Lower lobe of right lung (tissue), 2 donors: ENCODE results near the gene GHR. TPM values are rescaled to one million over a fixed set of nuclear protein-coding genes. Genes with fewer than 3 reads are reported as not detected.

Experiments used
- ATAC-seq, 2 donors: fragments of 200-7000 bp; cut with Tn5 transposase; one replicate each; pipeline ENCODE4 v1.9.1; 2020 to 2022; ENCODE audit warnings: mild to moderate bottlenecking in 2 of 2, moderate library complexity in 2 of 2
- DNase-seq: peaks from one replicate; pipeline ENCODE4 v3.0.0-alpha.2; 2020
- H3K27ac ChIP-seq: fragments of 200-600 bp; one replicate; pipeline ENCODE4 v1.8.0; 2022
- H3K27me3 ChIP-seq: fragments of 200-600 bp; one replicate; pipeline ENCODE4 v1.8.0; 2022; ENCODE audit warnings: low read depth
- H3K36me3 ChIP-seq: fragments of 200-600 bp; one replicate; pipeline ENCODE4 v1.8.0; 2022; ENCODE audit warnings: mild to moderate bottlenecking
- H3K4me1 ChIP-seq: fragments of 200-600 bp; one replicate; pipeline ENCODE4 v1.8.0; 2022
- H3K4me3 ChIP-seq: fragments of 200-600 bp; one replicate; pipeline ENCODE4 v1.8.0; 2022; ENCODE audit warnings: mild to moderate bottlenecking
- H3K9me3 ChIP-seq: fragments of 200-600 bp; one replicate; pipeline ENCODE4 v1.8.0; 2022
- intact Hi-C: fragments of 100-400 bp; cut with DNase I; formaldehyde crosslinking; loops from one replicate; pipeline ENCODE4 v1.11.0; 2022
- total RNA-seq: library from RNA; stranded (reverse); fragmentation: NEBNext Ultra II Directional; extraction: Animal tissue kit (Norgen Biotek cat#: 25700); gene quantifications from one replicate; pipeline ENCODE4 v1.2.1, GENCODE V29; 2021
- TF ChIP-seq, protein P1 (sequence below): fragments of 200-600 bp; IDR thresholded peaks from one replicate; pipeline ENCODE4 v1.8.0; 2022; ENCODE audit warnings: antibody characterized with exemption, mild to moderate bottlenecking
- donor health status: DM: no; HTN: yes; CAD: no; lungs with severe emphysema.

The GHR gene
- total RNA-seq, 1 donor from 2014 or later = 5.2 TPM

DNA sequence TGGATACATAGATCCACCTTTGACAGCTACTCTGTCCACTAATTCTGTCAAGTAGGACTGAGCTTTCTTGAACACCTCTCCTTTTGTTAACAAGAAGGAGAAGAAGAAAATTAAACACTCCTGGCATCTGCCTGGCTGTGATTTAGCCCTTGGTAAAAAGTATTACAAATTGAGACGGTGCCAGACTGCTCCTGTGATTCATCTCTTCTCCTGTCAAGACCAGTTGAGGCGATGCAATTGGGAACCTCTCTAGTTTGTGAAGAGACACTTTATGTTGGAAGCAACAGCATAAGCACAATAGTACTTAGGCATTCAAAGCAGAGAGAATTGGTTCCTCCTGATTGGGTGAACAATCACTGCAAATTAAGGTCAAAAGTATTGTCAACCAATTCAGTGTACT is 72.7 kb downstream of the GHR start:
- ATAC-seq (no peak), DNase-seq (no peak)
- TF ChIP-seq, protein P1, sequence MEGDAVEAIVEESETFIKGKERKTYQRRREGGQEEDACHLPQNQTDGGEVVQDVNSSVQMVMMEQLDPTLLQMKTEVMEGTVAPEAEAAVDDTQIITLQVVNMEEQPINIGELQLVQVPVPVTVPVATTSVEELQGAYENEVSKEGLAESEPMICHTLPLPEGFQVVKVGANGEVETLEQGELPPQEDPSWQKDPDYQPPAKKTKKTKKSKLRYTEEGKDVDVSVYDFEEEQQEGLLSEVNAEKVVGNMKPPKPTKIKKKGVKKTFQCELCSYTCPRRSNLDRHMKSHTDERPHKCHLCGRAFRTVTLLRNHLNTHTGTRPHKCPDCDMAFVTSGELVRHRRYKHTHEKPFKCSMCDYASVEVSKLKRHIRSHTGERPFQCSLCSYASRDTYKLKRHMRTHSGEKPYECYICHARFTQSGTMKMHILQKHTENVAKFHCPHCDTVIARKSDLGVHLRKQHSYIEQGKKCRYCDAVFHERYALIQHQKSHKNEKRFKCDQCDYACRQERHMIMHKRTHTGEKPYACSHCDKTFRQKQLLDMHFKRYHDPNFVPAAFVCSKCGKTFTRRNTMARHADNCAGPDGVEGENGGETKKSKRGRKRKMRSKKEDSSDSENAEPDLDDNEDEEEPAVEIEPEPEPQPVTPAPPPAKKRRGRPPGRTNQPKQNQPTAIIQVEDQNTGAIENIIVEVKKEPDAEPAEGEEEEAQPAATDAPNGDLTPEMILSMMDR = no peak
- Histone ChIP-seq H3K4me1 (no peaks in the 10 kb centered on the region), H3K4me3 (no peak overlapping the region), H3K27ac (no peak overlapping the region), H3K36me3 (no peaks in the 10 kb centered on the region), H3K27me3 (no peaks in the 10 kb centered on the region), H3K9me3 (no peaks in the 10 kb centered on the region)
- intact Hi-C loops = no loop called here

DNA sequence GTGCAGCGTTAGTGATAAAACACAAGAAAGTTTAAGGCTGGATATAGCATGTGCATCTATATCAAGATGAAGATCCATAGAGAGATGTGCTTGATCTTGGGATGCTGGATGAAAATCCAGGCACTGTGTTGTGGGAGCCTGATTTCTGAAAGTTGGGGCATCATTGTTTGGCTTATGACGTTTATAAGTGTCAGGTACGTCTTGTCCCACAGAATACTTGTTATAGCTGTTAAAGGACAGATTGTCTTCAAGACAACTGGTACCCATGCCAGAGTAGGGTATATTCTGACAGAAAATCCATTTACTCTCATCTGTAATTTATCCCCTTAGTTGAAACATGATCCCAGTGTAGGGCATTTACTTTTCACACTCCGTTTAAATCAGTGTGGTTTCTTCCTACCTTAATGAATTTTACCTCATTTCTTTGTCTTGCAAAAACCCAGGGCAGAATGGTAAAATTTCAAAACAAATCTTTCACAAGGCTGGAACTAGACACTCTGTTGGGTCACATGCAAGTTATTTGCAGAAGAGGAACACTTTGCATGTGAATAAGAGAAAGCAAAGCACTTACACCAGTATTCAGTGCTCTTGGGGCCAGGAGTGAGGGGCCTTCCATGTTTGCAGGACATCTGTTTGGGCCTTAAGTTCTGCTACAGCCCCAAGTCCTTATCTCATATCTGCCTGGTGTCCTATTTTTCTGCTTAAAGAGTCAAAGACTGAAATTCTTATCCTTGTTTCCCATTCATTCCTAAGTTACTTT is 73.3 kb downstream of the GHR start:
- Histone ChIP-seq H3K4me3 (no peak overlapping the region), H3K27ac (no peak overlapping the region), H3K4me1 (no peaks in the 10 kb centered on the region), H3K9me3 (no peaks in the 10 kb centered on the region), H3K27me3 (no peaks in the 10 kb centered on the region), H3K36me3 (no peaks in the 10 kb centered on the region)
- intact Hi-C loops = no loop called here
- DNase-seq (no peak), ATAC-seq (no peak)
- TF ChIP-seq, protein P1 = no peak

DNA sequence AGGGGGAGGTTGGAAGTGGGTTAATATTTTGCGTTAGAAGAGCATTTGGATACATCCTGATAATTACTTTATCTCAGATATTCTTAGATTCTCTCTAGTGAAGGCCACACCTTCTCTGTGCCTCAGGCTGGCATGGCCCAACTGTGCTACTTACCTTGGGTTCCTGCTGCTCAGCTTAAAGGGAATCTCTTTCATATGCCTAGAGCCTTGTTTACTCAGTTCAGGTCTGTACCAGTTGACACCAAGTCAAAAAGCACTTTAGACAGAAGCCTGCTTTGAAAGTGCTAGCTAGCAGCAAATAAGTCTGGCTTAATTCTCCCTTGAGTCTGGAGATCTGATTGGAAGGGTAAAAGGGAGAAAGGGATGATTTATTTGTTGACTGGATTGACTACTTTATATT is 74.8 kb downstream of the GHR start:
- Histone ChIP-seq H3K9me3 (no peaks in the 10 kb centered on the region), H3K4me3 (no peak overlapping the region), H3K4me1 (peaks cover 3% of the 10 kb centered on the region), H3K36me3 (no peaks in the 10 kb centered on the region), H3K27me3 (no peaks in the 10 kb centered on the region), H3K27ac (no peak overlapping the region)
- TF ChIP-seq, protein P1 = no peak
- no peak for ATAC-seq
- DNase-seq = no peak
- intact Hi-C loops = no loop called here

DNA sequence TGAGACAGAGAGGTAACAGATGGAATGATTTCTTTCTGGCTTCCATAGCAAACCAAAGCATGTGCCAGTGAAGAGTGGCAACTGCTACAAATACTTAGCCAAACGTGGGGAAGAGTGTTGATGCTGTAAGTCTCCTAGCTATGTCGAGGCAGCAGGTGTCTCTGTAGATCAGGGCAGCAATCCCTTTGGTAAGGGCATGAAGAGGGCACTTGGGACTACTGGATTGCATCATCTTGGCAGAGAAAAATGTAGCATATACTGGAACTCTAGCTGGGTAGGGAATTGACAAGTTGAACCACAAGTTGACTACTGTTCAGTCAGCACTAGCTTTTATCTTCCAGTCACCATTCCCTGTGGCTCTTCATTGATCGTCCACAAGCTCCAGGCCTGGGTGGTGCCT is 75.8 kb downstream of the GHR start:
- DNase-seq (no peak), ATAC-seq (no peak)
- Histone ChIP-seq H3K9me3 (no peaks in the 10 kb centered on the region), H3K27me3 (no peaks in the 10 kb centered on the region), H3K4me1 (peaks cover 3% of the 10 kb centered on the region), H3K4me3 (no peak overlapping the region), H3K36me3 (no peaks in the 10 kb centered on the region), H3K27ac (no peak overlapping the region)
- TF ChIP-seq, protein P1 = no peak
- intact Hi-C loops = no loop called here

DNA sequence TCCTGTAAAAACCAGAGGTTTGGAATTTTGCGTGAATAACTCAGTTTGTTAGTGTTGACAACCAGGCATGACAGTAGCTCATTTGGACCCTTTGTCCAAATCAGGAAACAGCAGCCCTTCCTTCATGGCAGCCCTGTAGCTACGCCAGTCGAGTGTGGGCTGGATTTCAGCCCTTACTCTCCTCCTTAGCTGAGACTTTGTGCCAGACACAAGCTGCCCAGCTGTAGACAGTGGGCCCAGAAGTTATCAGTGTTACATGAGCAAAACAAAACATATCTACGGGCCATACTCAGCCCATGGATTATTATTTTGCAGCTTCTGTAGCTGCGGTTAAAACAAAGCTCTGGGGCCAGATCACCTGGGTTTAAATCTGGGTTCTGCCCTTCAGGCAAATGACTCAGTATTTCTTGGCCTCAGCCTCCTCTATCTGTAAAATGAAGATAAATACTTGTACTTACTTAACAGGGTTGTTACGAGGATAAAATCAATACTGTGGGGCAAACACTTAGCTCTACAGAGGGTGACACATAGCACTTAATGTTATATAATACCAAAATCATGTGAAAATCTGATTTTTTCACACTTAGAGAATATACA is 76.9 kb downstream of the GHR start:
- no peaks in the 10 kb centered on the region for H3K27me3 ChIP-seq
- no peaks in the 10 kb centered on the region for H3K9me3 ChIP-seq
- H3K36me3 ChIP-seq = no peaks in the 10 kb centered on the region
- no peak for ATAC-seq
- H3K27ac ChIP-seq = no peak overlapping the region
- H3K4me3 ChIP-seq = no peak overlapping the region
- intact Hi-C loops = no loop called here
- peaks cover 3% of the 10 kb centered on the region for H3K4me1 ChIP-seq
- DNase-seq = no peak
- TF ChIP-seq, protein P1 = no peak
